GM20000 (cell line): ENCODE measurements around the gene INAFM2.

ENCODE experiments used
- DNase-seq: peaks from one replicate; pipeline ENCODE4 v3.0.0; 2012; ENCODE audit warnings: low spot score
- TF ChIP-seq, protein P1 (sequence below): IDR thresholded peaks from 2 replicates; pipeline ENCODE4 v1.5.1; 2012; ENCODE audit warnings: mild to moderate bottlenecking, control low read depth; ENCODE audit errors: extremely low read depth, missing control alignments

INAFM2 gene

DNA sequence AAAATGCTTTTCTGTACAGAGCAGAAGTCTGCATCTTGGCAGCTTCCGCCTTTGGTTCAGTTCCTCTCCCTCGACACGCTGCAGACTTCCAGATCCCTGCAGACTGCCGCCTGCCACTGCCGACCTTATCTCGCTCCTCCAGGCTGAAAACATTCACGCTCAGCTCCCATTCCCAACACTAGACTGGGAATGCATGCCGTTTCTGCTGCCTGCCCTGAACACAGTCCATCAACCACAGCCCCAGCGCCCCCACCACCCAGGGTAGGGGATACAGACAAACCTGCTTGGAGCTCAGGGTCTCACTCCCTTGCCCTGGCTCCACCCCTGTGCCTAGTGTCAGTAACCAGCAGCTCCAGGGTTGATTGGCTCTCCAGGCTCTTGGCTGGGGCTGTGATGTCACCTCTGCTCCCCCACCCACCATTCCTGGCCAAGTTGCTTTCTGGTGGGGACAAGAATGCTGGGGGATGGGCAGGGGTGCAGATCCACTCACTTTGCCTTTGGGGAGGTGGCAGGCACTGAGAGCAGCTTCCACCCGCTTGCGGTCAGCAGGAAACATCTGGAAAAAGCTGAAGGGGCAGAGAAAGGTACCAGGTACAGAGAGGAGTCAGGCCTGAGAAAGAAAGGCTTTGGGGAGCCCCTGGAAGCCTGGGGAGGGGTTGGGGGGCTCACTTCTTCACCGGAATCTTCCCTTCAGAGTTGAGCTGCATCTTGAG lies 21.9 kb upstream of the INAFM2 start:
- TF ChIP-seq, protein P1, sequence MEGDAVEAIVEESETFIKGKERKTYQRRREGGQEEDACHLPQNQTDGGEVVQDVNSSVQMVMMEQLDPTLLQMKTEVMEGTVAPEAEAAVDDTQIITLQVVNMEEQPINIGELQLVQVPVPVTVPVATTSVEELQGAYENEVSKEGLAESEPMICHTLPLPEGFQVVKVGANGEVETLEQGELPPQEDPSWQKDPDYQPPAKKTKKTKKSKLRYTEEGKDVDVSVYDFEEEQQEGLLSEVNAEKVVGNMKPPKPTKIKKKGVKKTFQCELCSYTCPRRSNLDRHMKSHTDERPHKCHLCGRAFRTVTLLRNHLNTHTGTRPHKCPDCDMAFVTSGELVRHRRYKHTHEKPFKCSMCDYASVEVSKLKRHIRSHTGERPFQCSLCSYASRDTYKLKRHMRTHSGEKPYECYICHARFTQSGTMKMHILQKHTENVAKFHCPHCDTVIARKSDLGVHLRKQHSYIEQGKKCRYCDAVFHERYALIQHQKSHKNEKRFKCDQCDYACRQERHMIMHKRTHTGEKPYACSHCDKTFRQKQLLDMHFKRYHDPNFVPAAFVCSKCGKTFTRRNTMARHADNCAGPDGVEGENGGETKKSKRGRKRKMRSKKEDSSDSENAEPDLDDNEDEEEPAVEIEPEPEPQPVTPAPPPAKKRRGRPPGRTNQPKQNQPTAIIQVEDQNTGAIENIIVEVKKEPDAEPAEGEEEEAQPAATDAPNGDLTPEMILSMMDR: no peak
- no peak for DNase-seq

- DNase-seq: no peak
- TF ChIP-seq, protein P1: no peak
Observed at GRCh38 chr15:40302288-40302886, 21.1 kb upstream of the INAFM2 start.

GRCh38 chr15:40302981-40303380 lies 20.5 kb upstream of the INAFM2 start:
- no peak for DNase-seq
- TF ChIP-seq, protein P1: no peak

DNA sequence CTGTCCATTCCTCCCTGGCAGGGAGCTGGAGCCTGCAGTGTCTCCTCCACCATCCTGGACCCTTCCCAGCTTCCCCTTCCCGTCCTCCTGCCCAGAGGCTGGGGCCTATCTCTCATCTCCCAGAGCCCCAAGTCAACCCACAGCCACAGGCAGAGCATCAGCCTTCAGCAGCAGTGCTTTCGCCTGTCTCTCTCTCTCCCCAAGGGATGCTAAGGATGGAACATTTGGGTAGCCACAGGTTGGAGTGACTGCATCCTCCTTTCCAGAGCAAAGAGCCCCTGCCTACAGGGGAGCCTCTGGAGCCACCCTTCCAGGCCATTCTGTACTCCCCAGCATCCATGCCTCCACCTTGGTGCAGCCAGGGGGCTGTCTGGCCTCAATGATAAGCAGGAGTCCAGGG lies 19.9 kb upstream of the INAFM2 start:
- TF ChIP-seq, protein P1: no peak
- DNase-seq: no peak

DNA sequence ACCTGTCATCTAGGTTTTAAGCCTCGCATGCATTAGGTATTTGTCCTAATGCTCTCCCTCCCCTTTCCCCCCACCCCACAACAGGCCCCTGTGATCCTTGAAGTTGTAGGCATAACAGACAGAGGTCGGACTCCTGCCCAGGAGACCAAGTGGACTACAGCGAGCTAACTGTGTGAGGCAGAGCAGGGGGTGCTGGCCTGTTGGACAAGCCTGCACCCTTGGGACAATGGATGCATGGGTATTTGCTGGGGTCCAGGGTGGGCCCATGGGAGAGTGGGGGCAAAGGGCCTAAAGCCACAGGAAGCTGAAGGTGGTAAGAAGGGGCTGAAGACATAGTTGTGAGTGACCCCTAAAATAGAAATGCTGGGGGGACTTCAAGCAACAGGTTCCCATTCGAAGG lies 18.2 kb upstream of the INAFM2 start:
- TF ChIP-seq, protein P1: no peak
- DNase-seq: no peak

- DNase-seq: no peak
- TF ChIP-seq, protein P1: no peak
Observed at GRCh38 chr15:40306371-40306770, 17.1 kb upstream of the INAFM2 start.

- no peak for DNase-seq
- TF ChIP-seq, protein P1: no peak
Observed at GRCh38 chr15:40306908-40307307, 16.6 kb upstream of the INAFM2 start.
